ENCODE results near the gene ACACB. TPM values are rescaled to one million over a fixed set of nuclear protein-coding genes. Genes with fewer than 3 reads are reported as not detected.

ACACB gene
- total RNA-seq, 1 experiment from 2014 or later = 20.0 TPM

DNA sequence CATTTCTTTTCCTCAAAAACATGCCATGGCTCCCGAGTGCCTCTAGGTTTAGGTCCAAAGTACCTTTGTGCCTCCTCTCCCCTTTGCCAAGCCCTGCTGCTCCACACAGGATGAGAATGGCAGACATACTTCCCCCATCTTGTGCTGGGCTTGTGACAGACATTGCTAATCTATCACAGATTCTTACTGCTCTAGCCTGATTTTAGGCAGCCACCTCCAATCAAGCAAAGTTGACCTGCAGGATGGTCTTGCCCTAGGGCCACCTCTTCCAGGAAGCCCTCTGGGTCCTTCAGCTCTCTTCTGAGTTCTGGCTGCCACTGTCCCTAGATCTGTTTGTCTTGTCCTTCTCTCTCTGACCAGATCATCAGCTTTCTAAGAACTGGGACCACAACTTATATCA is 172.2 kb downstream of the ACACB start (continued):
- TF ChIP-seq, protein P1, sequence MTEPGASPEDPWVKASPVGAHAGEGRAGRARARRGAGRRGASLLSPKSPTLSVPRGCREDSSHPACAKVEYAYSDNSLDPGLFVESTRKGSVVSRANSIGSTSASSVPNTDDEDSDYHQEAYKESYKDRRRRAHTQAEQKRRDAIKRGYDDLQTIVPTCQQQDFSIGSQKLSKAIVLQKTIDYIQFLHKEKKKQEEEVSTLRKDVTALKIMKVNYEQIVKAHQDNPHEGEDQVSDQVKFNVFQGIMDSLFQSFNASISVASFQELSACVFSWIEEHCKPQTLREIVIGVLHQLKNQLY (CRISPR knock-in tag; IDR thresholded peaks at IDR 0.05) = no peak
- TF ChIP-seq, protein P2, sequence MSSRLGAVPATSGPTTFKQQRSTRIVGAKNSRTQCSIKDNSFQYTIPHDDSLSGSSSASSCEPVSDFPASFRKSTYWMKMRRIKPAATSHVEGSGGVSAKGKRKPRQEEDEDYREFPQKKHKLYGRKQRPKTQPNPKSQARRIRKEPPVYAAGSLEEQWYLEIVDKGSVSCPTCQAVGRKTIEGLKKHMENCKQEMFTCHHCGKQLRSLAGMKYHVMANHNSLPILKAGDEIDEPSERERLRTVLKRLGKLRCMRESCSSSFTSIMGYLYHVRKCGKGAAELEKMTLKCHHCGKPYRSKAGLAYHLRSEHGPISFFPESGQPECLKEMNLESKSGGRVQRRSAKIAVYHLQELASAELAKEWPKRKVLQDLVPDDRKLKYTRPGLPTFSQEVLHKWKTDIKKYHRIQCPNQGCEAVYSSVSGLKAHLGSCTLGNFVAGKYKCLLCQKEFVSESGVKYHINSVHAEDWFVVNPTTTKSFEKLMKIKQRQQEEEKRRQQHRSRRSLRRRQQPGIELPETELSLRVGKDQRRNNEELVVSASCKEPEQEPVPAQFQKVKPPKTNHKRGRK (CRISPR knock-in tag; IDR thresholded peaks at IDR 0.05; ENCODE audit: borderline replicate concordance) = no peak
- TF ChIP-seq, protein P3, sequence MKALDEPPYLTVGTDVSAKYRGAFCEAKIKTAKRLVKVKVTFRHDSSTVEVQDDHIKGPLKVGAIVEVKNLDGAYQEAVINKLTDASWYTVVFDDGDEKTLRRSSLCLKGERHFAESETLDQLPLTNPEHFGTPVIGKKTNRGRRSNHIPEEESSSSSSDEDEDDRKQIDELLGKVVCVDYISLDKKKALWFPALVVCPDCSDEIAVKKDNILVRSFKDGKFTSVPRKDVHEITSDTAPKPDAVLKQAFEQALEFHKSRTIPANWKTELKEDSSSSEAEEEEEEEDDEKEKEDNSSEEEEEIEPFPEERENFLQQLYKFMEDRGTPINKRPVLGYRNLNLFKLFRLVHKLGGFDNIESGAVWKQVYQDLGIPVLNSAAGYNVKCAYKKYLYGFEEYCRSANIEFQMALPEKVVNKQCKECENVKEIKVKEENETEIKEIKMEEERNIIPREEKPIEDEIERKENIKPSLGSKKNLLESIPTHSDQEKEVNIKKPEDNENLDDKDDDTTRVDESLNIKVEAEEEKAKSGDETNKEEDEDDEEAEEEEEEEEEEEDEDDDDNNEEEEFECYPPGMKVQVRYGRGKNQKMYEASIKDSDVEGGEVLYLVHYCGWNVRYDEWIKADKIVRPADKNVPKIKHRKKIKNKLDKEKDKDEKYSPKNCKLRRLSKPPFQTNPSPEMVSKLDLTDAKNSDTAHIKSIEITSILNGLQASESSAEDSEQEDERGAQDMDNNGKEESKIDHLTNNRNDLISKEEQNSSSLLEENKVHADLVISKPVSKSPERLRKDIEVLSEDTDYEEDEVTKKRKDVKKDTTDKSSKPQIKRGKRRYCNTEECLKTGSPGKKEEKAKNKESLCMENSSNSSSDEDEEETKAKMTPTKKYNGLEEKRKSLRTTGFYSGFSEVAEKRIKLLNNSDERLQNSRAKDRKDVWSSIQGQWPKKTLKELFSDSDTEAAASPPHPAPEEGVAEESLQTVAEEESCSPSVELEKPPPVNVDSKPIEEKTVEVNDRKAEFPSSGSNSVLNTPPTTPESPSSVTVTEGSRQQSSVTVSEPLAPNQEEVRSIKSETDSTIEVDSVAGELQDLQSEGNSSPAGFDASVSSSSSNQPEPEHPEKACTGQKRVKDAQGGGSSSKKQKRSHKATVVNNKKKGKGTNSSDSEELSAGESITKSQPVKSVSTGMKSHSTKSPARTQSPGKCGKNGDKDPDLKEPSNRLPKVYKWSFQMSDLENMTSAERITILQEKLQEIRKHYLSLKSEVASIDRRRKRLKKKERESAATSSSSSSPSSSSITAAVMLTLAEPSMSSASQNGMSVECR (CRISPR knock-in tag; IDR thresholded peaks at IDR 0.05; ENCODE audit: borderline replicate concordance) = no peak
- TF ChIP-seq RELA (CRISPR knock-in tag; IDR thresholded peaks at IDR 0.05; ENCODE audit: borderline replicate concordance) (no peak), CREB1 (CRISPR knock-in tag; IDR thresholded peaks at IDR 0.05) (no peak), ATF1 (CRISPR knock-in tag; IDR thresholded peaks at IDR 0.05) (no peak), ETV6 (CRISPR knock-in tag; IDR thresholded peaks at IDR 0.05) (no peak), SMAD3 (CRISPR knock-in tag; IDR thresholded peaks at IDR 0.05; ENCODE audit: borderline replicate concordance) (no peak), NFATC4 (CRISPR knock-in tag; IDR thresholded peaks at IDR 0.05) (no peak), PRRX2 (CRISPR knock-in tag; IDR thresholded peaks at IDR 0.05) (no peak), JUN (CRISPR knock-in tag; IDR thresholded peaks at IDR 0.05) (no peak)

DNA sequence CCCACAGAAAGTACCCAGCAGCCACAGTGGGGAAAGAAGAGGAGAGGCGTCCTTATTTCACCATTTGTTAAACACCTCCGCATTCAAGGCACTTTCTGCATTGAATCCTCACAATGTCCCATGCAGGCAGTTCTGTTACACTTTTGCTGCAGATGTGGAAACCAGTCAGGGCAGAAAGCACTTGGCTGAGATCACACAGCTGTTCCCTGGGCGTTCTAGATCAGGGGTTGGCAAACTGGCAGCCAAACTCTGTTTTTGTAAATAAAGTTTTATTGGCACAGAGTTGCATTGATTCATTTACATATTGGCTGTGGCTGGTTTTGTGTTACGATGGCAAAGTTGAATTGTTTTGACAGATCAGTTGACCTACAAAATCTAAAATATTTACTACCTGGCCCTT is 172.6 kb downstream of the ACACB start:
- no peak for ATAC-seq
- H3K27ac Mint-ChIP-seq = no peak overlapping the region
- no peak overlapping the region for H3K4me3 Mint-ChIP-seq
- no peaks in the 10 kb centered on the region for H3K9me3 Mint-ChIP-seq
- no peaks in the 10 kb centered on the region for H3K36me3 Mint-ChIP-seq
- peaks cover 16% of the 10 kb centered on the region for H3K4me1 Mint-ChIP-seq
- ChIA-PET CTCF (interaction anchor here (0.6 to 1.0 kb wide), 2 partner anchors 11 to 96 kb away, joined by 3 read pairs; no protein-coding TSS in a partner anchor), POLR2A (no interaction called here)
- no peak for DNase-seq (ENCODE audit: low spot score)
- no peaks in the 10 kb centered on the region for H3K27me3 Mint-ChIP-seq (ENCODE audit: low read depth)
- TF ChIP-seq ZNF396 (CRISPR knock-in tag; IDR thresholded peaks at IDR 0.05; ENCODE audit: borderline replicate concordance) (no peak), GRHL2 (CRISPR knock-in tag; IDR thresholded peaks at IDR 0.05; ENCODE audit: insufficient replicate concordance, severe bottlenecking) (no peak), OVOL2 (CRISPR knock-in tag; IDR thresholded peaks at IDR 0.05; ENCODE audit: borderline replicate concordance) (no peak), ZNF317 (CRISPR knock-in tag; IDR thresholded peaks at IDR 0.05; ENCODE audit: borderline replicate concordance, low read depth) (no peak), JAZF1 (CRISPR knock-in tag; IDR thresholded peaks at IDR 0.05) (no peak), ZNF263 (CRISPR knock-in tag; IDR thresholded peaks at IDR 0.05; ENCODE audit: low read depth) (no peak), NR1H2 (CRISPR knock-in tag; IDR thresholded peaks at IDR 0.05) (no peak), ZNF121 (CRISPR knock-in tag; IDR thresholded peaks at IDR 0.05) (no peak), ESRRA (CRISPR knock-in tag; IDR thresholded peaks at IDR 0.05; ENCODE audit: borderline replicate concordance) (no peak)
- TF ChIP-seq, protein P4, sequence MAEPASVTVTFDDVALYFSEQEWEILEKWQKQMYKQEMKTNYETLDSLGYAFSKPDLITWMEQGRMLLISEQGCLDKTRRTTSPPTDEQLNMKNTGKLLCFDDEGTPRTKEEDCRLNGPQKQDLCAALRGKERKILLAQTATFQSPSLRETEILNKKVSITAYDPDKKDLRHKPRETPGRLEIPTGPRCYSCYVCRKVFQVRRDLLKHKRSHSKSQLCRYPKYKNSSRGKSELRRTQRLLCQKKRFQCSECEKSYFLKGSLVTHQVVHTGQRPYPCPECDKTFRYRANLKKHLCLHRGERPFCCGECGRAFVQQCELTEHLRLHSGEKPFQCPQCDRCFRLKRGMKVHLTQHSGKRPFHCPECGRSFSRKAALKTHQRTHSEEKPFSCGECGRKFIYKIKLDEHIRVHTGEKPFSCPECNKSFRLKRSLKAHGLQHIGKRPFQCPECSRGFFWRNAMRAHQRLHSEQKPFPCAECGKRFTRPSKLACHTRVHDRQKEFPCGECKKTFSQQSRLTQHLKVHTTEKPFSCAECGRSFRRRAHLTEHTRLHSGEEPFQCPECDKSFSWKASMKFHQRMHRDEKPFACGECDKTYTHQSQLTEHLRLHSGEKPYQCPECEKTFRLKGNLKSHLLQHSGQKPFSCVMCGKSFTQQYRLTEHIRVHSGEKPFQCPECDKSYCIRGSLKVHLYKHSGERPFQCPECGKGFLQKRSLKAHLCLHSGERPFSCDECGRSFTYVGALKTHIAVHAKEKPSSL (CRISPR knock-in tag; conservative IDR thresholded peaks at IDR 0.05) = no peak
- TF ChIP-seq, protein P5, sequence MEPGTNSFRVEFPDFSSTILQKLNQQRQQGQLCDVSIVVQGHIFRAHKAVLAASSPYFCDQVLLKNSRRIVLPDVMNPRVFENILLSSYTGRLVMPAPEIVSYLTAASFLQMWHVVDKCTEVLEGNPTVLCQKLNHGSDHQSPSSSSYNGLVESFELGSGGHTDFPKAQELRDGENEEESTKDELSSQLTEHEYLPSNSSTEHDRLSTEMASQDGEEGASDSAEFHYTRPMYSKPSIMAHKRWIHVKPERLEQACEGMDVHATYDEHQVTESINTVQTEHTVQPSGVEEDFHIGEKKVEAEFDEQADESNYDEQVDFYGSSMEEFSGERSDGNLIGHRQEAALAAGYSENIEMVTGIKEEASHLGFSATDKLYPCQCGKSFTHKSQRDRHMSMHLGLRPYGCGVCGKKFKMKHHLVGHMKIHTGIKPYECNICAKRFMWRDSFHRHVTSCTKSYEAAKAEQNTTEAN (CRISPR knock-in tag; IDR thresholded peaks at IDR 0.05) = no peak
- TF ChIP-seq, protein P6, sequence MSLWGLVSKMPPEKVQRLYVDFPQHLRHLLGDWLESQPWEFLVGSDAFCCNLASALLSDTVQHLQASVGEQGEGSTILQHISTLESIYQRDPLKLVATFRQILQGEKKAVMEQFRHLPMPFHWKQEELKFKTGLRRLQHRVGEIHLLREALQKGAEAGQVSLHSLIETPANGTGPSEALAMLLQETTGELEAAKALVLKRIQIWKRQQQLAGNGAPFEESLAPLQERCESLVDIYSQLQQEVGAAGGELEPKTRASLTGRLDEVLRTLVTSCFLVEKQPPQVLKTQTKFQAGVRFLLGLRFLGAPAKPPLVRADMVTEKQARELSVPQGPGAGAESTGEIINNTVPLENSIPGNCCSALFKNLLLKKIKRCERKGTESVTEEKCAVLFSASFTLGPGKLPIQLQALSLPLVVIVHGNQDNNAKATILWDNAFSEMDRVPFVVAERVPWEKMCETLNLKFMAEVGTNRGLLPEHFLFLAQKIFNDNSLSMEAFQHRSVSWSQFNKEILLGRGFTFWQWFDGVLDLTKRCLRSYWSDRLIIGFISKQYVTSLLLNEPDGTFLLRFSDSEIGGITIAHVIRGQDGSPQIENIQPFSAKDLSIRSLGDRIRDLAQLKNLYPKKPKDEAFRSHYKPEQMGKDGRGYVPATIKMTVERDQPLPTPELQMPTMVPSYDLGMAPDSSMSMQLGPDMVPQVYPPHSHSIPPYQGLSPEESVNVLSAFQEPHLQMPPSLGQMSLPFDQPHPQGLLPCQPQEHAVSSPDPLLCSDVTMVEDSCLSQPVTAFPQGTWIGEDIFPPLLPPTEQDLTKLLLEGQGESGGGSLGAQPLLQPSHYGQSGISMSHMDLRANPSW (CRISPR knock-in tag; conservative IDR thresholded peaks at IDR 0.05; ENCODE audit: low read depth) = no peak
- TF ChIP-seq, protein P7, sequence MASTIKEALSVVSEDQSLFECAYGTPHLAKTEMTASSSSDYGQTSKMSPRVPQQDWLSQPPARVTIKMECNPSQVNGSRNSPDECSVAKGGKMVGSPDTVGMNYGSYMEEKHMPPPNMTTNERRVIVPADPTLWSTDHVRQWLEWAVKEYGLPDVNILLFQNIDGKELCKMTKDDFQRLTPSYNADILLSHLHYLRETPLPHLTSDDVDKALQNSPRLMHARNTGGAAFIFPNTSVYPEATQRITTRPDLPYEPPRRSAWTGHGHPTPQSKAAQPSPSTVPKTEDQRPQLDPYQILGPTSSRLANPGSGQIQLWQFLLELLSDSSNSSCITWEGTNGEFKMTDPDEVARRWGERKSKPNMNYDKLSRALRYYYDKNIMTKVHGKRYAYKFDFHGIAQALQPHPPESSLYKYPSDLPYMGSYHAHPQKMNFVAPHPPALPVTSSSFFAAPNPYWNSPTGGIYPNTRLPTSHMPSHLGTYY (CRISPR knock-in tag; IDR thresholded peaks at IDR 0.05) = no peak
